OCI-LY1 (cell line): ENCODE data around the gene GNAQ.
"Not testable (repeated sequence)": the region's sequence is repeated elsewhere in the genome, so short reads cannot be mapped to it uniquely, and the experiment has no call there.

Source experiments
- H2AFZ ChIP-seq: fragments of 200-600 bp; sonication (generic), shearing (Covaris generic); 2 replicates; pipeline ENCODE4 v1.6.0; 2014; ENCODE audit warnings: antibody characterized with exemption, mild to moderate bottlenecking, low read length
- H3F3A ChIP-seq: fragments of 200-600 bp; sonication (generic), shearing (Covaris generic); 2 replicates; pipeline ENCODE4 v1.6.0; 2014; ENCODE audit warnings: mild to moderate bottlenecking, antibody characterized with exemption, low read length, moderate library complexity; ENCODE audit not compliant: insufficient read depth
- H3K27ac ChIP-seq: fragments of 200-600 bp; sonication (generic); 2 replicates; pipeline ENCODE4 v1.5.1; 2014; ENCODE audit warnings: low read length, mixed run types, mild to moderate bottlenecking, low read depth; ENCODE audit not compliant: poor library complexity, severe bottlenecking
- H3K27me3 ChIP-seq: fragments of 200-600 bp; sonication (generic); 2 replicates; pipeline ENCODE4 v1.6.0; 2014; ENCODE audit warnings: antibody characterized with exemption, mild to moderate bottlenecking, low read length, moderate library complexity; ENCODE audit not compliant: insufficient read depth
- H3K36me3 ChIP-seq: fragments of 200-600 bp; sonication (generic); 2 replicates; pipeline ENCODE4 v1.6.1; 2014; ENCODE audit warnings: mild to moderate bottlenecking, antibody characterized with exemption, low read length, moderate library complexity, mixed read lengths; ENCODE audit not compliant: insufficient read depth
- H3K4me1 ChIP-seq: fragments of 200-600 bp; sonication (generic); 2 replicates; pipeline ENCODE4 v1.5.1; 2014; ENCODE audit warnings: mild to moderate bottlenecking, low read length, moderate library complexity; ENCODE audit not compliant: insufficient read depth, severe bottlenecking
- H3K4me2 ChIP-seq: fragments of 200-600 bp; sonication (generic), shearing (Covaris generic); 2 replicates; pipeline ENCODE4 v1.6.1; 2014; ENCODE audit warnings: low read length
- H3K4me3 ChIP-seq: fragments of 200-600 bp; sonication (generic); 2 replicates; pipeline ENCODE4 v1.5.1; 2014; ENCODE audit warnings: low read length, low read depth, mild to moderate bottlenecking, mixed read lengths; ENCODE audit not compliant: poor library complexity, severe bottlenecking
- H3K79me2 ChIP-seq: fragments of 200-600 bp; shearing (Covaris generic); 2 replicates; pipeline ENCODE4 v1.6.1; 2016; ENCODE audit warnings: mixed run types, low read length, mixed read lengths; ENCODE audit not compliant: insufficient read depth
- H3K9ac ChIP-seq: fragments of 200-600 bp; sonication (generic), shearing (Covaris generic); 2 replicates; pipeline ENCODE4 v1.6.1; 2014; ENCODE audit warnings: mild to moderate bottlenecking, low read length, mixed read lengths
- H3K9me2 ChIP-seq: fragments of 200-600 bp; sonication (generic), shearing (Covaris generic); 2 replicates; pipeline ENCODE4 v1.6.1; 2014; ENCODE audit warnings: low read depth, mild to moderate bottlenecking, low read length, mixed read lengths
- H3K9me3 ChIP-seq: fragments of 200-600 bp; shearing (Covaris generic); 2 replicates; pipeline ENCODE4 v1.6.1; 2014; ENCODE audit warnings: low read length, mixed read lengths
- H4K20me1 ChIP-seq: fragments of 200-600 bp; sonication (generic), shearing (Covaris generic); 2 replicates; pipeline ENCODE4 v1.6.0; 2016; ENCODE audit warnings: mild to moderate bottlenecking, low read length; ENCODE audit not compliant: insufficient read depth
- EZH2 ChIP-seq: fragments of 200-600 bp; sonication (generic), shearing (Covaris generic); IDR thresholded peaks from 2 replicates; pipeline ENCODE4 v1.8.0; 2017; ENCODE audit warnings: borderline replicate concordance, mixed run types, mild to moderate bottlenecking, antibody characterized with exemption, low read length, moderate library complexity, mixed read lengths
- TF ChIP-seq, protein P1 (sequence below): fragments of 200-600 bp; sonication (generic), shearing (Covaris generic); IDR thresholded peaks from 2 replicates; pipeline ENCODE4 v1.5.1; 2017; ENCODE audit warnings: mild to moderate bottlenecking, antibody characterized with exemption, low read length, moderate library complexity, mixed read lengths

Gene GNAQ

DNA sequence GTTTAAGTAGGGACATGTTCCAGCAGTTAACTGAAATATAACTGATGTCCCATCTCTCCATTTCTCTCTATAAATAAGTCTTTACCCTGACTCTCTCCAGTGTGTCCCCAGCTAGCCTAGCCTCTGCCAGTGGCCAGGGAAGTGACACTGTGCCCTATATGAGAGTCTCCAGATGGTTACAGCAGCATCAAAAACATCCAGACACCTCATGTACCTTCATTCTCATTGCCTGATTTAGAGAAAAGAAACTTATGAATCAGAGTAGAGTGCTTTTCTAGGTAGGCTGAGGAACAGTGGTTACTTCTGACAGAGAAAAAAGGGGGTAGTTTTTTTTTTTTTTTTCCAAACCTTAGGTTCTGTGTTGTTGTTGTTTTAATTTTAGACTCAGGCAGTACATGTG lies 148.5 kb downstream of the GNAQ start:
- H3K27ac ChIP-seq: no peak overlapping the region
- no peaks in the 10 kb centered on the region for H4K20me1 ChIP-seq
- no peak overlapping the region for H3K9ac ChIP-seq
- no peaks in the 10 kb centered on the region for H3K27me3 ChIP-seq
- no peaks in the 10 kb centered on the region for H3K9me2 ChIP-seq
- no peaks in the 10 kb centered on the region for H3K36me3 ChIP-seq
- no peaks in the 10 kb centered on the region for H3K4me1 ChIP-seq
- H2AFZ ChIP-seq: no peak overlapping the region
- no peaks in the 10 kb centered on the region for H3K79me2 ChIP-seq
- no peak overlapping the region for H3K4me2 ChIP-seq
- H3K9me3 ChIP-seq: no peaks in the 10 kb centered on the region
- TF ChIP-seq EZH2: no peak
- TF ChIP-seq, protein P1, sequence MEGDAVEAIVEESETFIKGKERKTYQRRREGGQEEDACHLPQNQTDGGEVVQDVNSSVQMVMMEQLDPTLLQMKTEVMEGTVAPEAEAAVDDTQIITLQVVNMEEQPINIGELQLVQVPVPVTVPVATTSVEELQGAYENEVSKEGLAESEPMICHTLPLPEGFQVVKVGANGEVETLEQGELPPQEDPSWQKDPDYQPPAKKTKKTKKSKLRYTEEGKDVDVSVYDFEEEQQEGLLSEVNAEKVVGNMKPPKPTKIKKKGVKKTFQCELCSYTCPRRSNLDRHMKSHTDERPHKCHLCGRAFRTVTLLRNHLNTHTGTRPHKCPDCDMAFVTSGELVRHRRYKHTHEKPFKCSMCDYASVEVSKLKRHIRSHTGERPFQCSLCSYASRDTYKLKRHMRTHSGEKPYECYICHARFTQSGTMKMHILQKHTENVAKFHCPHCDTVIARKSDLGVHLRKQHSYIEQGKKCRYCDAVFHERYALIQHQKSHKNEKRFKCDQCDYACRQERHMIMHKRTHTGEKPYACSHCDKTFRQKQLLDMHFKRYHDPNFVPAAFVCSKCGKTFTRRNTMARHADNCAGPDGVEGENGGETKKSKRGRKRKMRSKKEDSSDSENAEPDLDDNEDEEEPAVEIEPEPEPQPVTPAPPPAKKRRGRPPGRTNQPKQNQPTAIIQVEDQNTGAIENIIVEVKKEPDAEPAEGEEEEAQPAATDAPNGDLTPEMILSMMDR: no peak
- H3F3A ChIP-seq: no peaks in the 10 kb centered on the region
- H3K4me3 ChIP-seq: no peak overlapping the region

DNA sequence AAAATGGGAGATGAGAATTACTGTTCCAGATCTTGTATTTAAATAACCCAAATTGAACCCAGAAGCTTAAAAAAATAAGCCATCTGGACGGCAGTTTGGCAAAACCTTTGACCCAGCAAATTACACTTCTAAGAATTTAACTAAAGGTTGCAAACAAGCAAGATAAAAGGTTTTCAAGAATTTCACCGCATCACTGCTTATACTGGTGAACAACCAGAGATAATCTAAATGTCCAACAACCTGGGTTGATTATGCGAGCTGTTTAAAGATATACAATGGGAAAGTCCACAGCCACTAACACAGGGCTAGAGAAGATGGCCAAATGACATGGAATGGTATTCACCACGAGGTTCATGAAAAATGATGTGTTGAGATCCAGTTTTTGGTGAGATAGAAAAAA lies 149.3 kb downstream of the GNAQ start:
- H4K20me1 ChIP-seq: no peaks in the 10 kb centered on the region
- no peak for TF ChIP-seq EZH2
- TF ChIP-seq, protein P1: no peak
- H3K27me3 ChIP-seq: no peaks in the 10 kb centered on the region
- no peaks in the 10 kb centered on the region for H3K9me3 ChIP-seq
- no peaks in the 10 kb centered on the region for H3K79me2 ChIP-seq
- H2AFZ ChIP-seq: no peak overlapping the region
- no peaks in the 10 kb centered on the region for H3K4me1 ChIP-seq
- H3K4me3 ChIP-seq: no peak overlapping the region
- H3K27ac ChIP-seq: no peak overlapping the region
- no peaks in the 10 kb centered on the region for H3F3A ChIP-seq
- no peaks in the 10 kb centered on the region for H3K36me3 ChIP-seq
- H3K9ac ChIP-seq: no peak overlapping the region
- H3K9me2 ChIP-seq: no peaks in the 10 kb centered on the region
- no peak overlapping the region for H3K4me2 ChIP-seq

DNA sequence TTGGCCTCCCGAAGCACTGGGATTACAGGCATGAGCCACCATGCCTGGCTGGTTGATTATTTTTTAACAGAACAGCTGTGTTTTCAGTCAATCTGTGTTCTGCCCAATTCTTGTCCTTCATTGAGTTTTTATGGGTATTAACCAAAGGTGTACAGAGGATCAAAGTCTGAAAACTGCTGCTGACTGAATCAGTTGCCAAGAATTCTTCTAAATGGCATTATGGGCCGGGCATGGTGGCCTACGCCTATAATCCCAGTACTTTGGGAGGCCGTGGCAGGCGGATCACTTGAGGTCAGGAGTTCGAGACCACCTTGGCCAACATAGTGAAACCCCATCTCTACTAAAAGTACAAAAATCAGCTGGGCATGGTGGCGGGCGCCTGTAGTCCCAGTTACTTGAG lies 150.0 kb downstream of the GNAQ start:
- H3K9me3 ChIP-seq, H4K20me1 ChIP-seq, H3K4me1 ChIP-seq, H3K4me2 ChIP-seq, H3K36me3 ChIP-seq, H3K27me3 ChIP-seq, H3K79me2 ChIP-seq, H2AFZ ChIP-seq, H3K4me3 ChIP-seq, H3K9me2 ChIP-seq, H3K27ac ChIP-seq, H3F3A ChIP-seq, H3K9ac ChIP-seq: not testable (repeated sequence)

DNA sequence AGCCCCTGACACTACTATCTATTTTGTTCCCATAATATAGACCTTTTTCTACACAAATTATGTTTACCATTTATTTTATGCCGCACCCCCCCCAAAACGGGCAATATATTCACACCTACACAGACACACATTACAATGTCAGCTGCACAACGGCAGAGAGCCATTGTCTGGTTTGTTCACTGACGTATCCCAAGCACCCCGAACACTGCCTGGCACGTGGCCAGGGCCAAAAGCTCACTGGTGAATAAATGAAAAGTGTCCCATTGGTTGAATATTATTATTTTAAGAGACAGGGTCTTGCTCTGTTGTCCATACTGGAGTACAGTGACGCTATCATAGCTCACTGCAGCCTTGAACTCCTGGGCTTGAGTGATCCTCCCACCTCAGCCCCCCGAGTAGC lies 150.5 kb downstream of the GNAQ start:
- no peak overlapping the region for H3K27ac ChIP-seq
- no peaks in the 10 kb centered on the region for H3K27me3 ChIP-seq
- H2AFZ ChIP-seq: no peak overlapping the region
- H3K4me2 ChIP-seq: no peak overlapping the region
- no peaks in the 10 kb centered on the region for H3K9me3 ChIP-seq
- no peaks in the 10 kb centered on the region for H3F3A ChIP-seq
- no peaks in the 10 kb centered on the region for H3K9me2 ChIP-seq
- TF ChIP-seq, protein P1: no peak
- no peak for TF ChIP-seq EZH2
- H3K9ac ChIP-seq: no peak overlapping the region
- H4K20me1 ChIP-seq: no peaks in the 10 kb centered on the region
- H3K36me3 ChIP-seq: no peaks in the 10 kb centered on the region
- H3K4me1 ChIP-seq: no peaks in the 10 kb centered on the region
- H3K4me3 ChIP-seq: no peak overlapping the region
- H3K79me2 ChIP-seq: no peaks in the 10 kb centered on the region
